ENCODE data around the gene ZNF786. TPM values are rescaled to one million over a fixed set of nuclear protein-coding genes. Genes with fewer than 3 reads are reported as not detected.

Gene ZNF786
- total and polyA plus RNA-seq, 9 of the 15 experiments (the other 6 are each of a cell fraction or from before 2014, with no cell fraction given), result 0.31 to 5.4 (median 3.0) TPM

GRCh38 chr7:149043936-149044335, 46.6 kb downstream of the ZNF786 start:
- Histone ChIP-seq H3K9me1 (ENCODE audit: control insufficient read depth, insufficient read depth, low read length) (no peaks in the 10 kb centered on the region), H3K79me2 (ENCODE audit: control insufficient read depth, insufficient read depth, low read length) (no peaks in the 10 kb centered on the region), H3K9me3 (replicated peaks; ENCODE audit: control insufficient read depth, insufficient read depth, low read depth, low read length) (no peaks in the 10 kb centered on the region), H3K4me3 (no peak overlapping the region), H3K4me1 (replicated peaks in 1 of 2; ENCODE audit: control insufficient read depth in 2 of 2, insufficient read depth in 2 of 2, low read length in 2 of 2) (peaks cover 6 to 10% of the 10 kb centered on the region in 2 experiments; a peak in 3 of 5 replicates), H3K4me2 (ENCODE audit: insufficient read depth, low read length) (0 out of 2 replicates have a peak overlapping the region, but pooled peaks have one; percentile 1), H4K20me1 (replicated peaks; ENCODE audit: control insufficient read depth, insufficient read depth, low read length) (no peaks in the 10 kb centered on the region), H3K27me3 (ENCODE audit: control insufficient read depth in 2 of 2, insufficient read depth in 2 of 2, low read length in 2 of 2) (no peaks in the 10 kb centered on the region), H3K27ac (ENCODE audit: extremely low read depth, low read depth, low read length) (no peak overlapping the region), H3K9ac (ENCODE audit: insufficient read depth in 1 of 2, low read depth in 2 of 2, low read length in 2 of 2) (no peak overlapping the region), H2AFZ (ENCODE audit: low read depth, low read length) (no peak overlapping the region), H3K36me3 (ENCODE audit: control insufficient read depth, insufficient read depth, low read length) (no peaks in the 10 kb centered on the region)
- TF ChIP-seq PHF20 (IDR thresholded peaks at IDR 0.05; ENCODE audit: partially characterized antibody) (peak; percentile 45), ZNF184 (CRISPR knock-in tag; IDR thresholded peaks at IDR 0.05) (no peak), KDM2B (CRISPR knock-in tag; IDR thresholded peaks at IDR 0.05) (no peak), MAX (CRISPR knock-in tag; IDR thresholded peaks at IDR 0.05) (peak; percentile 41; the same call in 1 of the 2 replicates), PHTF2 (CRISPR knock-in tag; IDR thresholded peaks at IDR 0.05) (no peak), ARID3A (IDR thresholded peaks at IDR 0.05; ENCODE audit: borderline replicate concordance, low read depth, low read length) (no peak), MAFK (IDR thresholded peaks at IDR 0.05; ENCODE audit: low read length) (no peak)
- WGBS (ENCODE audit: insufficient coverage, low coverage, missing lambda C conversion rate), result 72% methylated on average over 8 of the region's 8 CpGs
- BruUV-seq (replicated peaks), result no TSS peak
- POLR2A ChIA-PET, result interaction anchor here (0.5 to 1.4 kb wide), 3 partner anchors 10 to 452 kb away, joined by 3 to 6 read pairs (median 4); no protein-coding TSS in a partner anchor
- CTCF ChIA-PET (ENCODE audit: low intra/inter-chr PET ratio), result no interaction called here
- ATAC-seq (no peak), DNase-seq (ENCODE audit: extremely low read depth in 1 of 4, low spot score in 3 of 4) (no peak), FAIRE-seq (no peak)
- intact Hi-C loops (cut with micrococcal nuclease), result no loop called here
- in situ Hi-C loops (cut with MboI), result no loop called here
